Activated CD8-positive, alpha-beta memory T cell treated with anti-CD3 and anti-CD28 coated beads, Interleukin-2, amount 50 U/mL, for 1 hour (primary cell): Measurements from ENCODE around the gene PAQR6.

ENCODE experiments used
- DNase-seq: peaks from one replicate; pipeline ENCODE4 v3.0.0-alpha.2; 2020; ENCODE audit errors: extremely low read depth

The PAQR6 gene

GRCh38 chr1:156247460-156248322, at the start of gene PAQR6:
Gene PAQR6 (minus strand): TSS chr1:156248056. CDS start chr1:156246731, 1,325 bp downstream.
- DNase-seq: no peak

GRCh38 chr1:156295391-156295947, 47.6 kb upstream of the PAQR6 start, which contains the start of gene GLMP:
Gene GLMP (minus strand): TSS chr1:156295679. CDS start chr1:156295645, 34 bp downstream.
- DNase-seq: no peak

- no peak for DNase-seq
Observed at GRCh38 chr1:156293895-156294294, 46.0 kb upstream of the PAQR6 start.

GRCh38 chr1:156293098-156293434, 45.2 kb upstream of the PAQR6 start:
- DNase-seq: no peak

GRCh38 chr1:156291226-156292061, 43.6 kb upstream of the PAQR6 start:
- DNase-seq: no peak

GRCh38 chr1:156289857-156290256, 42.0 kb upstream of the PAQR6 start:
- no peak for DNase-seq

GRCh38 chr1:156286061-156286460, 38.2 kb upstream of the PAQR6 start:
- DNase-seq: no peak

- DNase-seq: no peak
Observed at GRCh38 chr1:156285437-156285836, 37.6 kb upstream of the PAQR6 start.

GRCh38 chr1:156284757-156285156, 36.9 kb upstream of the PAQR6 start:
- no peak for DNase-seq

GRCh38 chr1:156284112-156284511, 36.3 kb upstream of the PAQR6 start, which contains the start of gene TMEM79:
Gene TMEM79 (plus strand): TSS chr1:156284325. CDS start chr1:156285227, 902 bp downstream.
- no peak for DNase-seq

- no peak for DNase-seq
Observed at GRCh38 chr1:156283521-156283920, 35.7 kb upstream of the PAQR6 start.

GRCh38 chr1:156282479-156283222, 34.8 kb upstream of the PAQR6 start, which contains the start of gene SMG5:
Gene SMG5 (minus strand): TSS chr1:156282825. CDS start chr1:156282680, 145 bp downstream.
- DNase-seq: peak; percentile 94

GRCh38 chr1:156281693-156282478, 34.0 kb upstream of the PAQR6 start:
- DNase-seq: no peak

GRCh38 chr1:156281281-156281680, 33.4 kb upstream of the PAQR6 start:
- DNase-seq: no peak

GRCh38 chr1:156279837-156280236, 32.0 kb upstream of the PAQR6 start:
- no peak for DNase-seq

- no peak for DNase-seq
Observed at GRCh38 chr1:156276966-156277381, 29.1 kb upstream of the PAQR6 start.

GRCh38 chr1:156276532-156276931, 28.7 kb upstream of the PAQR6 start:
- no peak for DNase-seq

- no peak for DNase-seq
Observed at GRCh38 chr1:156270314-156270713, 22.5 kb upstream of the PAQR6 start.

- no peak for DNase-seq
Observed at GRCh38 chr1:156268336-156268735, 20.5 kb upstream of the PAQR6 start.

GRCh38 chr1:156266051-156266450, 18.2 kb upstream of the PAQR6 start:
- no peak for DNase-seq

- DNase-seq: no peak
Observed at GRCh38 chr1:156263288-156263655, 15.4 kb upstream of the PAQR6 start.
